Stimulated activated CD4-positive, alpha-beta T cell treated with anti-CD3 and anti-CD28 coated beads, TNF-alpha, amount 100 ng/mL, for 48 hours (primary cell): Measurements from ENCODE around the gene SLC6A12.

ENCODE experiments used
- DNase-seq, 3 donors: peaks; one replicate each; pipeline ENCODE4 v3.0.0-alpha.2; 2020; ENCODE audit warnings: low read depth in 3 of 3

SLC6A12 gene

DNA sequence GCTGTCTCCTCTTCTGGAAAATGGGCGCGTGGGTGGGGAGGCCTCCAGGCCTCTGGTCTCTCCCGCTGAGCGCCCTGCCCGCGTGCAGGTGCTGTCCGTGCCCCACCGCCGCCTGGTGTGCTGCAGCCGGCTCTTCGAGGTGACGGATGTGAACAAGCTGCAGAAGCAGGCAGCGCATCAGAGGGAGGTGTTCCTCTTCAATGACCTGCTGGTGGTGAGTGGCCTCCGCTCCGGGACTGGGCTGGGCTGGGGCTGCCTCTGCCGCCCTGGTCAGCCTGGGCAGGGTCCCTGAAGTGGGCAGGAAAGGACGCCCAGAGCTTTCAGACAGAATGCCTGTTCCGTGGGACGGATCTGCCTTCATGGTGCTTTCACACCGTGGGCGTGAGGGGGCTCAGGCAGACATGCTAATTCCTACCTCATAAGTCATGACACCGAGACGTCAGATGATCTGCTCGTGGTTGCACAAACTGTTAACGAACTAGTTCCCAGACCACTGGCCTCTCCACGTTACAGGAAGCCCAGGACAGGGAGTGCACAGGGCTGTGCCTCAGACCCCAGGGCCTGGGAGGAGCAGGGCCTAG is 50.5 kb downstream of the SLC6A12 start:
- DNase-seq, result no peak

DNA sequence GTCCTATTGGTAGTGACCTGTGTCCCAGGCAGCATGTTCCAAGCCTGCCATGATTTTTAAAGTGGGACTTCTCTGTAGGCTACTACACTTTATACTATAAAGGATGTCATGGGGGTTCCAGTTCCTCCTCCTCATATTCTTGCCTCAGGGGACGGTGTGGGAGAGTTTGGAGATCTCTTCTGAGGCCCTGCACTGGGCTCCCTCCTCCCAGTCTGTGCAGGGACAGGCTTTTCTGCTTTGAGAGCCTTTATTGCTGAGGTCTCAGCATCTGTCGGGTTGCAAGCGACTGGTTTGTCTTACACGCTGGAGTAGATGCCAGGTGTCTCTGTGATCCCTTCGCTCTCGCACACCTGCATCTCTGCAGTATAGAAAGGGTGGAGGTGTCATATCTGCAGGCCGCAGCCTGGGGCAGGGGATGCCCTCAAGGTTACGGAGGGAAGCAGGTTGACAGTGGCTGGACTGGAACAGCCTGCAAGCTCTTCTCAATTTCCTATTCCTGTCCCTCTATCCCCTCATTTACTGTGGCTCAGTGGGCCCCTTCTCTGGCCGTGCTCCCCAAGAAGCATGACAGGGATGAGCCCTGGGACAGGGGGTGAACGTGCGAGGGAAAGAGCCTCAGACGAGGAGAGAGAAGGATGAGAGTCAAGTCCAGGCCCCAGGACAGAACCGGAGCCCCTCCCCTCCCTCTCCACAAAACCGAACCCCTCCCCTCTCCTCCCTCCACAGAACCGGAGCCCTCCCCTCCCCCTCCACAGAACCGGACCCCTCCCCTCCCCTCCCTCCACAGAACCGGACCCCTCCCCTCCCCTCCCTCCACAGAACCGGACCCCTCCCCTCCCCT is 51.3 kb downstream of the SLC6A12 start:
- DNase-seq, result no peak

DNA sequence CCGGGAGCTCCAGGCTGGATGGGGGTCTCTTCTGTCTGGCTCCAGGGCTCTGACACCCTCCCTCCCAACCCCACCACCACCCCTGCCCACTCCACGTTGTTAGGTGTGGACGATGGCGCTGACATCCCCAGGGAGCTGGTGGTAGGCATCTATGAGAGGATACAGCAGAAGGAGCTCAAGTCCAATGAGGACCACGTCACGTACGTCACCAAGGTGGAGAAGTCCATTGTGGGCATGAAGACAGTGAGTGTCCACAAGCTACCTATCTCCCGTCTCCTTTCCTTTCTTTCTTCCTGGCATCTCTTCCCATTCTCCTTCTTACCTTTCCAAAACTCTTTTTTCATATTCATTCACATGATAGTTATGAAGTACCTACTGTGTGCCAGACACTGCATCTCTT is 52.1 kb downstream of the SLC6A12 start:
- no peak for DNase-seq

DNA sequence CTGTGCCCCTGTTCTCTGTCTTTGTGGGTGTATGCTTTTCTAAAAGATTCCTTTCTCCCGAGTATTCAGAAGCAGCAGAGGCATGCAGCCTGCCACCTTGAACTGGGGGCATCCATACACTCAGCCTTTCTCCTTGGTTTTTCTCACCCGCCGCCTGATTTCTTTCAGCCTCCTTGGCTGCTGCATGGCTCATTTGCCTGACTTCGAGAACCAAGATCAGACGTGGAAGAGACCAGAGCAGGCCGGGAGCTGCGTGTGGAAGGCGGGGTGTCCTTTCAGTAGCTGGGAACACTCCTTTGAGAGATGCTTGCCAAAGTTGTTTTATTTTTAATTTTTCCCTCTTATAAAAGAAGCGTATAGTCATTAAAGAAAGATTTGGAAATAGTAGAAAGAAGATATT is 53.1 kb downstream of the SLC6A12 start:
- no peak for DNase-seq

DNA sequence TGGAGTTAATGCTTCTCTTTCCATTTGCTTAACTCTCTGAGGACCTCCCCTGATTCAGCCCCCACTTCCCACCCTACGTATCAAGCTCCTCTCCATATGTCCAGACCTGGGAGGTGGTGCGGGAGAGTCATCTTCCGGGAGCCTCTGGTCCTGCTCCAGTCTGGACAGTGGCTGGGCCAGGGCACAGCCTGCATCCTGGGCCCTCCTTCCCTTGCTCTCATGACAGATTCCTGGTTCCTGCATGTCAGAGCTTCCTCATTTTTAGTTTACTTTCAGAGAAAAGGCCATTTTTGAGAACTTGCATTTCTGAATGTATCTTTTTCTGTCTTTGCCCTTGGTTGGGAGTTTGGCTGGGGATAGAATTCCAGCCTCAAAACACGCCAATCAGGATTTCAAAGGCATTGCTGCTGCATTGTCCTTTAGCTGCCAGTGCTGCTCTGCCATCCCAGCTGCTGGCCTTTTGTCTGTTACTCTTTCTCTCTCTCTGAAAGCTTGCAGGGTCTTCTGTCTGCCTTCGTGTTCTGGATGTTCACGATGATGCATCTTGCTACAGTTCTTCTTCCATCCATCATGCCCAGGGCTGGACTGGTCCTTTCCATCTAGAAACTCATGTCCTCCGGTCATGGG is 54.7 kb downstream of the SLC6A12 start:
- DNase-seq, result no peak

DNA sequence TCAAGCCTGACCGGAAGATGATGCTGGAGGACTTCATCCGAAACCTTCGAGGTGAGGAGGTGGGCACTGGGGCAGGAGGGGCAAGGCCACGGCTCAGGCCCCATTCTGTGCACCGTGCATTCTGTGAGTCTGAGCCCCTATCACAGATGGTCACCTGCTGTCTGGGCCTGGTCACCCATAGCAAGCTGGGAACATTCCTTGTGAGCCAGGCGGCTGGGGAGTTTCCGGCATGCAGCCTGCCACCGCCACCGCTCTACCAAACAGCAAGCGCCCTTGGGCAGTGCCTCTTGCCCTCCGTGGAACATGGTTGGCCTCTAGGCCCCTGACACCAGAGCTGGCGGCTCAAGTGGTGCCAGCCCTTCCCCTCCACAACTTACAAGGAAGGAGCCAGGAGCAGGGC is 56.3 kb downstream of the SLC6A12 start:
- DNase-seq, result no peak

DNA sequence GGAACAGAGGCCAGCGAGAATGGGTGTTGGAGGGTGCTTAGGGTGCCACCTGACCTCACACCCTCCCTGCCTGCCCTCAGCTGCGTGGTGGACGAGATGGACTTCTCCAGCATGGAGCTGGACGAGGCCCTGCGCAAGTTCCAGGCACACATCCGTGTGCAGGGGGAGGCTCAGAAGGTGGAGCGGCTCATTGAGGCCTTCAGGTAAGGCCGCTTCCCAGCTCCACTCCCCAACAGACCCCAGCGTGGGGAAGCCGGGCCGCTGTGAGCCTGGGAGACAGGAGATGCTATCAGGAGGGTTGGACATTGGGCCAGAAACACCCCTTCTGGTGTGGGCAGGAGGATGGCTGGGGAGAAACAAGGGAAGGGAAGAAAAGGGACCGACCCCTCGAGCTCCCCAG is 57.0 kb downstream of the SLC6A12 start:
- no peak for DNase-seq

DNA sequence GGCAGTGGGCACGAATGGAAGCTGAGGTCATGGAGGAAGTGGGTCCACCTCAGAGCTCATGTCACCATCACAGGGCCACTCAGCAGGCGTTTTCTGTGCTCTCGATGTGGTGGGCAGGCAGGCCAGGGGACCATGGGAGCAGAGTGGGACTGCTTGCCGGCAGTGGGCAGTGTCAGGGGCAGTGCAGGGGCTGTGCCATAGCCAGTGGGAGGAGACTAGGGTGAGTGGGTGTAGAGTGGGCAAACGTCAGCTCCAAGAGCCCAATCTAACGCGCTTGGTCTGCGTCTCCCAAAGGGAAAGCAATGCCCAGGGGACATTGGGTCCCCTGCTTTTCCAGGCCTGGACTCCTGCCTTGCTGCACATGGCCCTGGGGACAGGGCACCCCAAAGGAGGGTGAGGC is 58.3 kb downstream of the SLC6A12 start:
- DNase-seq, result no peak

DNA sequence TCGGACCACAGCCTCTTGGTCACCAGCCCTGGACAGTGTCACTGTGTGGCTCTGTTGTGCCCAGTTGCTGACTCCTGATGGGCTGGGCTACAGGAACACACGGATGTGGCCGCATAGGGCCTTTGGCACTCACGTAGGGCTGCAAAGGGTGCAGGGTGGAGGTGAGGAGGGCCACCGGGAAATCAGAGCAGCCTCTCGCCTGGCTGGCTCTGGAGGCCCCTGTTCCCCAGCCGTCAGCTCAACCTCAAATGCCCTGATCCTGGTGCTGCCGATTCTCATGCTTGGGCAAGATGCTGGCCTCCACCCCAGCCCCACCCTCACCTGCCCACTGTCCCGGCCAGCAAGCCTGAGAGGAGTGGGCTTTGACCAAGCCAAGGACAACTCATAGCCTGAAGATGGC is 59.0 kb downstream of the SLC6A12 start:
- no peak for DNase-seq

DNA sequence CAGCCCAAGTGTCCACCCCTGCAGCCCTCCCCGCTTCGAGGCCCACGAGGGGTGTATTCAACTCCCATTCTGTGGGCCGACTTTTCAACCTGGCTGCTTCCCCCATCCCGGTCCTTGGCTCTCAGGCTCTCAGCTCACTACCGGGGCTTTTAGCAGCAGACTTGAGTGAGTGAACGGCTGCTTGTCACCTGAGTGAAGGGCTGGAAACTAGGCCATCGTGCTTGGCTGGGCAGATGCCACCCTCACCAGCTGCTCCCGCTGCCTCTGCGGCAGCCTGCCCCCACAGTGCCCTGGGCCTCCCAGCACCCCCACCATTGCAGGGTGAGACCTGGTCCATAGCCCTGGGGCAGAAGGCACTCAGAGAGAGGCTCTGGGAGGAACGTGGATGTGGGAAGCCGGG is 59.9 kb downstream of the SLC6A12 start:
- DNase-seq, result no peak

DNA sequence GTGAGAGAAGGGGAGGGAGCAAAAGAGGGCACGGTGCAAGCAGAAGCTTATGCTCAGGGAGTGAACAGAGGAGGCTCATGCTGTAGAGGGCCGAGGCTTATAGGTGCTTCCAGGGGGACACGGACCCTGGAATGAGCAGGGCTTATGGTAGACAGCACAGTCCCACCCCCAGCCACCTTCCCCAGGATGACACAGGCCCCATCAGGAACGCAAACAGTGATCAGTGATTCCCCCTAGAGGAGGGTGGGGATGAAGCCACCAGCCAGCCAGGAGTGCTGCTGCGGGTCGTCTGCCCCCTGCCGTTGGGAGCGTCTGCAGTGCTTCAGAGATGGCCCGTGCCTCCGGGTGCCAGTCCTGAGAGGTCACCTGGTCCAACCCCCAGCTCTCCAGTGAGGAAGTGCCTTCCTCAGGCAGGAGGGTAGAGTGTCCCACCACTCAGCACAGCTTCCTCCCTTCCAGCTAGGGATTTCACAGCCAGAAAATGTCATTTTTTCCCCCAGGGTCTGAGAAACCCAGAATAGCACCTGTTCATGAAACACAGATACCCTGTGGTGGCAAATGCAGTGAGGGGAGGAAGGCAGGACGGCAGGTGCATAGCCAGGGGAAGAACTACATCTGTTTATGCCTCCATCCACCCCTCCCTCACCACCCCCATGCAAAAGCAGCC is 60.7 kb downstream of the SLC6A12 start:
- DNase-seq, result peak; percentile 27 to 47 (median 32)

DNA sequence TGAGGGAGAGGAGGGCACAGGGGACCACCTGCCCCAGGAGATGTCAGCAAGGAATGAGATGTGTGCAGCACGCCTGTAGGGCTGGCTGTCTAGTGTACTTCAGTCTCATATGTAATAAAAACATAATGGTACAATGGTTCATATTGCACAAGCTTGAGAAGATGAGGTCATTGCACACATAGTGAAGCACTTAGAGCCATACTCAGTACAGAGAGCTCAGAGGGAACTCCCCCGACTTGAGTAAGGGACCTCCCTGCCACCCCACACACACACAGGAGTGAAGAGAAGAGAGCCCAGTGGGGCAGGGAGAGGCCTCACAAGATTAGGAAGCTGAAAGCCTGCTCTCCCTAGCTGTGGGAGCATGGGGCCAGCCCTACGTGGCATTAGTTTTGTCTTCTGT is 61.5 kb downstream of the SLC6A12 start:
- no peak for DNase-seq

DNA sequence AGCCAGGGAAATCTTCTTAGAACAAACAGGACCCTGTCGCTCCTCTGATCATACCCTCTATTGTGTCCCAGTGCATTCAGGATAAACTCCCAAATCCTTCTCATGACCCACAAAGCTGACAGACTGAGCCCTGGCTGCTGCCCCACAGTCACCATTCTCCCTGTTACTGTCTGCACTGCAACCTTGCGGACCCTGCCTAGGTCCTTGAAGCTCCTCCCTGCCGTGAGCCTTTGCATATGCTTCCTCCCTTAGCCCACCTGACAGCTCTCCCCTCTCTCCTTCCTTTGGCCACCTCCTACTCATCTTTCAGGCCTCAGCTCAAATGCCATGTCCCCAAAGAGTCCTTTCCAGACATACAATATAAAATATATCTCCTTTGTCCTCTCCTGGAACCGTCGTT is 62.4 kb downstream of the SLC6A12 start:
- DNase-seq, result no peak

DNA sequence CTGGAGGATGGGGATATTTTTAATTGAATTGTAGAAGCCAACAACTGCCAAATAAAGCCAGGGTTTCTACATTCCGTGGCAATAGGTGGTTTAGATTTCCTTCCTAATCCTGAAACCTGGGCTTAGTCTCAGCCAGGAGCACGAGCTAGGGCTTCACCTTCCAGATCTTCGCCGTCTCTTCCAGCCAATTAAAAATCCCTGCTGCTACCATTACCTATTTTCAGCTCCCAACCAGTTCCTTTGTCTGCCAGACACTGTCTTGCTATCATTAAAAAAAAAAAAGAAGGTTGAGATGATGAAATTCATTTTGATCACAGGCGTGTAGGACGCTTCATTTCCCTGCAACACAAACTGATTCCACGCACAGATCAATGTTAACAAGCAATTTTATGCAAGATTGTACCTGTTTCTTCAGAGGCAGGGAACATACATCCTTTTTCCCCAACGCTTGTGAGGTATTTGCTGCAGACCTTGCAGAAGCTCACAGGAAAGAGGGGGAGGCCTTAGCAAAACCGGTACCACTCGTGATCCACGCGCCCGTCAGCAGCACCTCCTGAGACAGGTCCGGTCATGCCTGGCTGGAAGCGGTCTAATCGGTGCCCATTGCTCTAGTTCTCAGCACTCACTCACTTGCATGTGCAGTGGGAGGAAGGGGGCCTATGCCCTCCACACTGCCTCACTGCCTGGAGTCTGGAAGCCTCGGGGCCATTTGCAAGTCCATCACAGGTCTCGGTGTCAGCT is 65.1 kb downstream of the SLC6A12 start:
- DNase-seq, result no peak

DNA sequence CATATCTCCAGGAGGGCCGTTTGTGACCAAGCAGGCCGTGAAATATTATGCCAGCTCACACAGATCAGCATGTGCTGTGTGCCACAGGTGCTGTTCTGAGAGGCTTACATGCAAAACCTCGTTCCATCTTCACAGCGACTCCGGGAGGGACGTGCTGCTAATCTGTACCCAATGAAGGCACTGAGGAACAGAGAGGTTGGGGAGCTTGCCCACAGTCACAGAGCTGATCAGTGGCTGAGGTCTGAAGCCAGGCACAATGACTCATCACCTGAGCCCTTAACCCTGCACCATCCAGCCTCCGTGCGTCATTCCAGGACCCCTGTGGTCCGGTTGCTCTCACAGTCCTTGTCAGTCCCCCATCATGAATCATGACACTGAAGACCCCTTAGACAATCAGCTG is 66.7 kb downstream of the SLC6A12 start:
- DNase-seq, result no peak

DNA sequence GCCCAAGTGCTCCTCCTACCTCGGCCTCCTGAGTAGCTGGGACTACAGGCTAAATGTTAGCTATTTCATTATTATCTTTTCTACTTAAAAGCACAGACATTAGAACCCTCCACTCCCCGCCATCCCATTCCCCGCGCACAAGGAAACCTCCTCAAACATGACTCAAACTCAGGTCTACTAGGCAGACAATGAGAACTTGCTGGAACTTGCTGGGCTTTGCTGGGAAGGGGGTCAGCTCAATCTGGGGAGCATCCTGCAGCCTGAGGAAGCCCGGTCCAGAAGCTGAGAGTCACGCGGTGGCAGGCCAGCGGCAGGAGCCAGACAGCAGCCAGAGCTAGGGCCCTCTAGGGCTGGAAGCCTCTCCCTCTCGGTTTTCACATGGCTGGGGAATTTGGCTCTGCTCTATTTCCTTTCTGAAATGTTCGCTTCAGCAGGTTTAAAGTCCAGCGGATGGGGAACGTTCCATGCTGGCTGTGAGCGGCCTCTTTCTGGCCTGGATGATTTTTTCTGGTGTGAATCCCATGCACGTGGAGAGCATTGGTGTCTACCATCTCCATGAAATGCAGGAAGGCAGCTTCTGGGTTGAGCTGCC is 68.5 kb downstream of the SLC6A12 start:
- DNase-seq, result no peak

DNA sequence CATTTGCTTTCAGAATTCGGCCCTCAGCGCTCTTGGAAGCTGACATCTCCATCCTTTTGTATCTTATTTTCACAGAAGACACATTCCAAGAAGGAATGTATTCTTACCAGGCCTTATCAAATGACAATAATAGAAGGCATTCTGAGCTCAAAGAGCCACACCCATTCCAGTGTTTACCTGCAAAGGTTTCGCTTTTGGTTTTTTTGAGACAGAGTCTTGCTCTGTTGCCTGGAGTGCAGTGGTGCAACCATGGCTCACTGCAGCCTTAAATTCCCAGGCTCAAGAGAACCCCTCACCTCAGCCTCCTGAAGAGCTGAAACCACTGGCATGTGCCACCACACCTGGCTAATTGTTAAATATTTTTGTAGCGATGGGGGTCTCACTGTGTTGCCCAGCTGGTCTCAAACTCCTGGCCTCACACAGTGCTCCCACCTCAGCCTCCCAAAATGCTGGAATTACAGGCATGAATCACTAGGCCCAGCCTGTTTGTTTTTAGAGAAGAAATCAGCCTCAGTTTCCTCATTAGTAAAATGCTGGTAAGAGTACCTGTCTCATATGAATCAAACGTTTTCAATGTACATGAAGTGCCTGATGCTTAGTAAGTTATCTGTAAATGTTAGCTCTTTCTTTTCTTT is 69.2 kb downstream of the SLC6A12 start:
- no peak for DNase-seq

DNA sequence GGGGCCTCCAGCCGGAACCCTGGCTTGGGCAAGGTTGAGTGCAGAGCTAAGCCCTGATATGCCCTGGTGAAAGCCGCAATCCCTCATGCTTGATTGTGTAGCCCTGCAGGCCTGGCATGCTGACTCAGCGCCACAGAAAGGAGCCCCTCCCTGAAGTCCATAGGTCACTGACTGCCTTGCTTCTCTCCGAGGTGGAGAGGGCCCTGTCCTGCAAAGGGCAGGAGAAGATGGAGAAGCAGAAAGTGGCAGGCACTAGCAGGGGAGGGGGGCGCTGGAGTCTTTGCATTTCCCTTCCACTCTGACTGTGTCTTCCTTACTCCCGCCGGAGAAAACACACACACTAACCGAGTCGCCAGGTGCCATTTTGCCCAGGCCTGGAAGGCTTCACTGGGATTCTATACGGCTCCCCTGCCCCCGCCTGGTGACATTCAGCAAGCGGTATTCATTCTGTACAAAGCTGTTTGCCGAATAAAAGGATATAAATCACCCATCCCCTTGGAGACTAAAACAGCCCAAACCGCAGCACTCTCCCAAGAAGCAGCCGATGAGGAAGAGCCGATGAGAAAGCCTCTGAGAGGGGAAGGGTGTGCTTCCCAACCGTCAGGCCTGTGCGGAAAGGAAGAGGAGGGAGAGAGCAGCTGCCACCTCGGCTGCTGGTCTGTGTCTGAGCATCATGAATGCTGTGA is 69.8 kb downstream of the SLC6A12 start:
- DNase-seq, result no peak

DNA sequence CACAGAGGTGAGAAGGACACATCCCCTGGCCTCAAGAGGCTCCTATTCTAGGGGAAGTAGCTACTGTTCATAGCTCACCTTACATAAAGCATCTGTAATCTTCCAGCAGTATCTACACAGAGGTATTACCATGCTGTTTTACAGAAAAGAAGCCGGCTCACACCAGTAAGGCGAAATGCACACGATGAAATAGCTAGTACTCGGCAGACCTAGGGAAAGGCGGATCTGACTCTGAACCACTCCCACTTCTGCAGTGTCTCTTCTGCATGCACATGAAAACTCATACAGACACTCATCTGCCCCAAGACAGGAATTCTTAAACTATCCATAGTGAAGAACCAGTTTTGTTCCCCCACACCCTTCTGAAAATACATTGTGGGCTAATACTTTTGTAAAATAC is 73.8 kb downstream of the SLC6A12 start:
- no peak for DNase-seq
